SH-SY5Y (cell line): ENCODE results near the gene GP2.

ENCODE experiments used
- GATA2 ChIP-seq: IDR thresholded peaks from 2 replicates; pipeline ENCODE4 v1.6.1; 2011; ENCODE audit warnings: mild to moderate bottlenecking, low read depth, low read length
- GATA3 ChIP-seq: IDR thresholded peaks from 2 replicates; pipeline ENCODE4 v1.6.1; 2011; ENCODE audit warnings: low read depth, mild to moderate bottlenecking, low read length, moderate library complexity

DNA sequence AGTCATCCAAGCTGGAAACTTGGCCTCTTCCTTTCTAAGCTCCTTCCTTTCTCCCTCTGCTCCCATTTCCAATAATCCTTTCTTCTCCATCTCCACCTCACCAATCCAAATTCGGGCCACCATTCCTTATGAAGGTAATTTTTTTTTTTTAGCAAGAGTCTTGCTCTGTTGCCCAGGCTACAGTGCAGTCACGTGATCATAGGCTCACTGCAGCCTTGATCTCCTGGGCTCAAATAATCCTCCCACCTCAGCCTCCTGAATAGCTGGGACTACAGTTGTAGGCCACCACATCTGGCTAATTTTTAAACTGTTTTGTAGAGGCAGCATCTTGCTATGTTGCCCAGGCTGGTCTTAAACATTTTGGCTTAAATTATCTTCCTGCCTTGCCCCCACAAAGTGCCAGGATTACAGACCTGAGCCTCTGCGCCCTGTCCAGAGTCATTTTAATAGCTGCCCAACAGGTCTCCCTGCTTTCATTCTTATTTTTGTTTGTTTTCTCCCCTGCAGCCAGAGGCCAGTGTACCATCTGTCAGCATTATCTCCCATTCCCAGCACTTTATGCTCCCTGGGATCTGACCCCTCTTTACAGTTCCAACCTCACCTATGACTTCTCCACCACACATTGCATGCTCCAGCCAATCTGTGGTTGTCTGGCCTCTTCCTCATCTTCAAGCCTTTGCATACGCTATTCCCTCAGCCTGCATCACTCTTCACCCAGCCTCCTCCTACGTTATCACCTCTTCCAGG is 2.3 kb upstream of the GP2 start:
- TF ChIP-seq GATA2 (no peak), GATA3 (no peak)
